Measurements from ENCODE around the gene NDUFA7. TPM values are rescaled to one million over a fixed set of nuclear protein-coding genes. Genes with fewer than 3 reads are reported as not detected.
"Not testable (repeated sequence)": the region's sequence is repeated elsewhere in the genome, so short reads cannot be mapped to it uniquely, and the experiment has no call there.

NDUFA7 gene
- total RNA-seq, 1 donor from 2014 or later: 28.4 TPM

DNA sequence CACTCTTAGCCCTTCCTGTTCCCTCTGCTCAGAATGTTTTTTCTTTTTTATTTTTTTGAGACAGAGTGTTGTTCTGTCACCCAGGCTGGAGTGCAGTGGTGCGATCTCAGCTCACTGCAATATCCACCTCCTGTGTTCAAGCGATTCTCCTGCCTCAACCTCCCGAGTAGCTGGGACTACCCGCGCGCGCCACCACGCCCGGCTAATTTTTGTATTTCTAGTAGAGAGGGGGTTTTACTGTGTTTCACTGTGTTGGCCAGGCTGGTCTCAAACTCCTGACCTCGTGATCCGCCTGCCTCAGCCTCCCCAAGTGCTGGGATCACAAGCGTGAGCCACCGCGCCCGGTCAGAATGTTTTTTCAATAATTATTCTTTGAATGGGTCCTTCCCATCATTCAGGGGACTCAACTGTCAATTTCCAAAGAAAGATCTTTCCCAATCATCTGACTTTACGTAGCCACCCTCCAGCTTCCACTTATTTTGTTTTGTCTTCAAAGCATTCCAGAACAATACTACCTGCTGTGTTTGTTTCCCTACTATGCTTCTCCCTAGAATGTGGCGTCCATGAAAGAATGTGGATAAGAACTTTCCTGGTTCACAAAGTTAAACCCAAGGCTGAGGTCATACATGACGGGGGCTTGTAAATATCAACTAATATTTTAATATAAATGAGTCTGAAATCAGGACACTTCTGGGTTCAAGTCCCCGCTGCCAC, 1.2 kb downstream of the NDUFA7 start:
- no peak for DNase-seq (ENCODE audit: low read depth in 2 of 2)

DNA sequence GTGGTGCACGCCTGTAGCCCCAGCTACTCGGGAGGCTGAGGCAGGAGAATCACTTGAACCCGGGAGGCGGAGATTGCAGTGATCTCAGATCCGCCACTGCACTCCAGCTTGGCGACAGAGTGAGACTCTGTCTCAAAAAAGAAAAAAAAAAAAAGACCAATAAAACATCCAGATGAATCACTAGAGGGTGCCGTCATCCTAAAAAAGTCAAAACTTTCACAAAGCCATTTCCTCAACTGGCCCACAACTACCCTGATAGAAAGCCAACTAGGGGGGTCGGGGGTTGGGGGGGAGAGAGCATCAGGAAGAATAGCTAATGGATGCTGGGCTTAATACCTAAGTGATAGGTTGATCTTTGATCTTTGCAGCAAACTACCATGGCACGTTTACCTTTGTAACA, 2.3 kb downstream of the NDUFA7 start:
- not testable (repeated sequence) for DNase-seq (ENCODE audit: low read depth in 2 of 2)

DNA sequence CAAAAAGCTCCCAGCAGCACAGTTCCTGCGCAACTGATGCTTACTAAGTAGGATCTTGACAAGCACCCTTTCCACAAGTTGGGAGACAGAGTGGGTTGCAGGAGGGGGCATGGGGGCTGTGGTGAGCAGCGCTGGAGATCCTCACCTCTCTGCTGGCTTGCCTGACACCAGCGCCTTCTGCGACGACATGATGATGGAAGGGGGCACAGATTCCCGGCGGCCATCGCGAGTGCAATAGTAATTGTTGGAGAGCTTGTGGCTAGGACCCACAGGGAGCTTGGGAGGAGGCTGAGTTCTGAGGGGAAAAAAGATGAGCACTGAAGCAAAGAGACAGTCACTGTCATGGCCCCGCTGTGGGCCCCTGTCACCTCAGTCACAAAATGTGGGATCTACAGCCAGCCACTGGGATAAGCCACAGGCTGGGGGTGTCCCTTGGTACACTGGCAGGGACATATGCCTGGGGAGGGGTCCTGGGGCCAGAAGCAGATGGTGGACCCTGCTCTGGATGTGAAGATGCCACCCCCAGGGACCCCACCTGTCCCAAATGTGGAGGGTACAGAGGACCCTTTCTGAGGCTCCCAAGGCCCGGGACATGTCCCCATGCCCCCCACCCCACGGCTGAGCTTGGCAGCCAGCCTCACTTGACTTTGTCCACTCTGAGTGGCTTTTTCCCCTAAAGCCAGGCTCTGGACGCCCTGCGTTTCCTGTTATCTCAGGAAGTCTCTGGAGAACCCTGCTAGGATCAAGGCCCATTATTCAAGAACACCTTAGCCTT, 4.6 kb downstream of the NDUFA7 start:
- DNase-seq (ENCODE audit: low read depth in 2 of 2): no peak

DNA sequence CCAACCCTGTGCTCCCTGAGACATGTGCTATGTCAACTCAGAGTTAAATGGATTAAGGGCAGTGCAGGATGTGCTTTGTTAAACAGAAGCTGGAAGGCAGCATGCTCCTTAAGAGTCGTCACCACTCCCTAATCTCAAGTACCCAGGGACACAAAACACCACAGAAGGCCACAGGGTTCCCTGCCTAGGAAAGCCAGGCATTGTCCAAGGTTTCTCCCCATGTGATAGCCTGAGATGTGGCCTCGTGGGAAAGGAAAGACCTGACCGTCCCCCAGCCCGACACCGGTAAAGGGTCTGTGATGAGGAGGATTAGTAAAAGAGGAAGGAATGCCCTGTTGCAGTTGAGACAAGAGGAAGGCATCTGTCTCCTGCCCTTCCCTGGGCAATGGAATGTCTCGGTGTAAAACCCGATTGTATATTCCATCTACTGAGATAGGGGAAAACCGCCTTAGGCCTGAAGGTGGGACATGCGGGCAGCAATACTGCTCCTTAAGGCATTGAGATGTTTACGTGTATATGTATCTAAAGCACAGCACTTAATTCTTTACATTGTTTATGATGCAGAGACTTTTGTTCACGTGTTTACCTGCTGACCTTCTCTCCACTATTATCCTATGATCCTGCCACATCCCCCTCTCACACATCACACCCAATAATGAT, 6.1 kb downstream of the NDUFA7 start:
- DNase-seq (ENCODE audit: low read depth in 2 of 2): not testable (repeated sequence)

DNA sequence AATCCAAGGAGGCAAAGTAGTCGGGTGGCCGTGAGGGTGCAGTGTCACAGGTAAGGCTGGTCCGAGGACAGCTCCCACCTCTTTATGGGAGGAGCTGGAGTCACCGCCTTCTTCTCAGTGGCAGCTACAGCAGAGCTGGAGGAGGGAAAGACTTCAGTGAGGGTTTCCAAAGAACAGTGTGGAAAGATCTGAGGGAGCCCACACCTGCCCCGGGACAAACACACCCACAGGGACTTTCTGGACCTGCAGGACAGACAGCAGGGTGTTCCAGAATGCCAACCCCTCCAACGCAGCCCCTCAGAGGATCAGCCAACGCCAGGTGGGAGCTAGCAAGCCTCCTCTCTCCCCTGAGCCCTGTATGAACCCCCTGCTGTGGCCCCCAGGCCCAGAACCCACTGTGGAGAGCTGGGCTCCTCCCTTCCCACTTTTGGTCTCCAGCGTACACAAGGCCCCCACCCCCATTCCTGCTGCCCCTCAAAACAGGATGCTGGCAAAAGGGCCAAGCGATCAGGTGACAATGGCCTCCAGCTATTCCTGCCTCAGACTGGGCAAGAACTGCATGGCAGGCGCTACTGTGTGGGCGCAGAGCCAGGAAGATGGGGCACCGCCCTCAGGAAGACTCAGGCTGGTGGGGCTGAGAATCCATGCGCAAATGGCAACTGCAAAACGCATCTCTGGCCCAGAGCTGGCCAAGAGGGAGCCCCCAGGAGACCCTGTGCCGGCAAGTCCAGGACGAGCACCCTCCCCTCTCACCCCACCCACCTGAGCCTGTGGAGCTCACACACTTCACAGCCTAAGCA, 9.5 kb downstream of the NDUFA7 start:
- peak in 1 of 2 donors; percentile 43 for DNase-seq (ENCODE audit: low read depth in 2 of 2)

DNA sequence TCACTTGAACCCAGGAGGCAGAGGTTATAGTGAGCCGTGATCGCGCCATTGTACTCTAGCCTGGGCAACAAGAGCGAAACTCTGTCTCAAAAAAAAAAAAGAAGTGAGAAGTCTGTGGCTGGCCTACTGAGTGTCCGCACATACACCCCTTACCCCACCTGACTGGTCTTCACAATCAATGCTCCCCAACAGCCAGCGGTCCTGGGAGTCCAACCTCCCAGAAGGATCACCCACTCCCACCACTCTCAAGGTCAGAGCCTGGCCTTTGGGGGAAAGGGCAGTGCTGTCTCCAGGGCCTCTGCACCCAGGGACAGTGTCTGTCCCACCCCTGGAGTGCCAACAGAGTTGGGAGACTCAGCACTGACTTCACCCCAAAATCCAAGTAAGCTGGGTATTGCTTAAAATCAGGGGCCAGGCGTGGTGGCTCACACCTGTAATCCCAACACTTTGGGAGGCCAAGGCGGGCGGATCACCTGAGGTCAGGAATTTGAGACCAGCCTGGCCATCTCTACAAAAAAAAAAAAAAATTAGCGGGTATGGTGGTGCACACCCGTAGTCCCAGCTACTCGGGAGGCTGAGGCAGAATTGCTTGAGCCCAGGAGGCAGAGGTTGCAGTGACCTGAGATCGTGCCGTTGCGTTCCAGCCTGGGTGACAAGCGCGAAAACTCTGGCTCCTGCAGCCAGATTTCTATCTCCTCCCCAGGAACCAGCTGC, 10.7 kb downstream of the NDUFA7 start:
- DNase-seq (ENCODE audit: low read depth in 2 of 2): no peak

DNA sequence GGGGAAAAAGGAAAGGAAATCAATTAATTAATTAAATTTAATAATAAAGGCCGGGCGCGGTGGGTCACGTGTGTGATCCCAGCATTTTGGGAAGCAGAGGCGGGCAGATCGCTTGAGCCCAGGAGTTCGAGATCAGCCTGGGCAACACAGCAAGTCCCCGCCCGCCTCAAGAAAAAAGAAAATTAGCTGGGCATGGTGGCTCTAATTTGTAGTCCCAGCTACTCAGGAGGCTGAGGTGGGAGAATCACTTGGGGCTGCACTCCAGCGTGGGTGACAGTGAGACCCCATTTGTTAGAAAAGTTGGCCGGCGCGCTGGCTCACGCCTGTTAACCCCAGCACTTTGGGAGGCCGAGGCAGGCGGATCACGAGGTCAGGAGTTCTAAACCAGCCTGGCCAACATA, 12.3 kb downstream of the NDUFA7 start:
- DNase-seq (ENCODE audit: low read depth in 2 of 2): no peak

DNA sequence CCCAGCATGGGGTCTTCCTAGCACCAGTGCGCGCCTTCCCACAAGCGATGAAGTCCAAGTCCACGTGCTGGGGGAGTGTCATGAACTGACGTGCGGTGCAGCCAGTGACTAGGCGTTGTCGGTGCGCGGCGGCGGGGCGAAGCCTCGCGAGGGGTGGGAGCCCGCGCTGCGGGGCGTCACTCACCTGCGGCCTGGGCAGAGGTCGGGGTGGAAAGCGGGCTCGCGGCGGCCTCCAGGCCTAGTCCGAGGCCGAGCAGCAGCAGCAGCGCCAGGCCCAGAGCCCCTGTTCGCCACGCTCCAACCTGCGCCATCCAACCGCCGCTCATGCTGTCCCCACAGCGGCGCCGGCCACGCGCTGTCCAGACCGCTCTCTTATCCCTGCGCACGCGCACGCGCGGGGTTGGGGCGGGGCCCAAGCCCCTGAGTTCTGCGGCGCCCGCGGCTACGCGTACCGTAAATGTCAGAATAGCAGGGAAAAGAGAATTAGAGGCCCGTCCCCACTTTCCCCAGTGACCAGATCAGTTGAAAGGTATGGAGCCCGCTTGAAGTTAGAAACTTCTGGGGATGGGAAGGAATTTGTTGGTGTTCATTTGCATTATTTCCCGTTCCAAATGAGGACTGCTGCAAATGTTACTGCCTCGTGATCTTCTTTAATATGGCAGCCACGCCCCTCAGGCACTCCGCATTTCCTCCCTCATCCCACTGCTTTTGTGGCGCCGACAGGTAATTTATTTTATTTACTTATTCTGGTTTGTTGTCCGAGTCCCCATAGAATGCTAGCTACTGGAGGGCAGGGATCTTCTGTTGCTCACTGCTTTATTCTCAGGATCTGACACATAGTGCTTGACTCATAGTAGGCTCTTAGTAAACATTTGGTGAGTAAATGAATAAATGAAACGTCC, 13.0 kb downstream of the NDUFA7 start, which contains the start of gene CD320:
Gene CD320, minus strand, starts transcription at position 394 of the 902 bp plus-strand sequence. Its CDS starts 68 bp downstream, at position 326.
- DNase-seq (ENCODE audit: low read depth in 2 of 2): peak; percentile 91 to 93

DNA sequence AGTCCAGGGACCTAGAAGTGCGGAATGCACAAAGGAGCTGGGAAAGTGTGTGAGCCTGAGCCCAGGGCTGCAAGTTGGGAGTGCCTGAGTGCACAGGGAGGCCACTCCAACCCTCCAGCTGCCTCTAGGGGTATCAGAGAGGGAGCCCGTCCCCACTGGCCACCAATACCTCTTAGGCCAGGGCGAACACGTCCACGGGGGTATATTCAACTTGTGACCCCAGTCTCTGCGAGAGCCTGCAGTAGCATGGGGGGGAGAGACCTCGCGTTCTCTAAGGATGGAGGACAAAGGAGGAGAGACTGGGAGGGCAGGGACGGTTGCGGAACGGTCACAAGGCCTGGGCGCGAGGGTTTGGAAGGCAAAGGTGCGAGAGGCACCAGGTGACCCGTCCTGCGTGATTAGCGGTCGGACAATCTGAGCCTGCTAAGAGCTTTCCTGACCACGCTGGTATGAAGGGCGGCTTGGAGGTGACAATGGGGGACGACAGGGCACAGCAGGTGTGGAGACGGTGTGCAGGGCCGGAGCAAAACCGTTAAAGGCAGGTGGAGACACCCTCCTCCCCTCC, 13.7 kb downstream of the NDUFA7 start:
- DNase-seq (ENCODE audit: low read depth in 2 of 2): no peak

DNA sequence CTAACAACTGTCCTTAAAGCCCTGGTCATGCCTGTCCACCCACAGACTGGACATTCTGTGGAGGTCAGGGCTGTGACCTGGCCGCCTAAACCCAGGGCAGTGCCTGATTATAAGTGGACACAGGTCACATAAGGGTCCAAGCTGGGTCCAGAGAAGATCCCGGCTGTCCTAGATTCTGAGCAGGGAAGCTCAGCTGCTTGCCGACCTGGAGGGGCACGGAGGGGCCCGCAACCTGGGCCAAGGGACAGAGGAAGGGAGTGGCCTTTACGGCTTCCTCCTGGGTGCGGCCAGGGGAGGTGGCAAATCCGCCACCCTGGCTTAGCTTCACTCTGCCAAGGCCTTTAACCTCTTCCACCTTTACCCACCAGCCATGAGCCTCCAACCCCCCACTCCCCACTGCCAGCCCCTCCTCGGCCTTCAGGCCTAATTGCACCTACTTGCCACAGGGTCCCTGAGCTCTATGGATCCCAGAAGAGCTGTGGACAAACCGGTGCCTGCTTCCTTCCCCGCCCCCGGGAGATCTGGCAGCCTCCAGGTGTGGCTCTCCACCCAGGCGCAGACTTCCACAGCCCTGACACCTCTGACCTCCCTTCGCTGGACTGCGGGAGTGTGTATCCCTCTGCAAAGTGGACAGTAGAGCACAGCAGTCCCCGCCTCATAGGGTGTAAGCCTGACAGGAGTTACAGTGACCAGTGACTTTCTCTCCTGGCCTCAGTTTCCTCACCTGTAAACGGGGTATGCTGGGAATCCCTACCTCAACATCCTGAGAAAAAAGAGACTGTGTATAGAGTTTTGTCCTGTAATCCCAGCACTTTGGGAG, 14.7 kb downstream of the NDUFA7 start:
- DNase-seq (ENCODE audit: low read depth in 2 of 2): no peak

DNA sequence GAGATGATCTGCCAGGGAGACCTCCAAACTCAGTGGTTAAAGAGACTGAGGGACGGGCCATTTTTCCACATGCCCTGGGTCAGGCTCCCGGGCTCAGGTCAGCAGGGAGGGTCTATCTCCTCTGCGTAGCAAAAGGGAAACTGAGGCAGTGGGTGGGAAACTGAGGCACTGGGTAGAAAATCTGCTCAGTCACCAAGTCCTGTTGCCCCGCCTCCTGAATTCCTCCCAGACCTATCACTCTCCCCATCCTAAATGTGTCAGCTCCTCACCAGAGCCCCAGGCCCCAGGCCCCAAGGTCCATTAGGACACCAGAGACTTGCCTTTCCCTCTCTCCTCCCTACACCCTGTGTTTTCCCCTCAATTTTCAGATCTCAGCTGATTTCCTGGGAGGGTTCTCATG, 15.4 kb downstream of the NDUFA7 start:
- no peak for DNase-seq (ENCODE audit: low read depth in 2 of 2)

DNA sequence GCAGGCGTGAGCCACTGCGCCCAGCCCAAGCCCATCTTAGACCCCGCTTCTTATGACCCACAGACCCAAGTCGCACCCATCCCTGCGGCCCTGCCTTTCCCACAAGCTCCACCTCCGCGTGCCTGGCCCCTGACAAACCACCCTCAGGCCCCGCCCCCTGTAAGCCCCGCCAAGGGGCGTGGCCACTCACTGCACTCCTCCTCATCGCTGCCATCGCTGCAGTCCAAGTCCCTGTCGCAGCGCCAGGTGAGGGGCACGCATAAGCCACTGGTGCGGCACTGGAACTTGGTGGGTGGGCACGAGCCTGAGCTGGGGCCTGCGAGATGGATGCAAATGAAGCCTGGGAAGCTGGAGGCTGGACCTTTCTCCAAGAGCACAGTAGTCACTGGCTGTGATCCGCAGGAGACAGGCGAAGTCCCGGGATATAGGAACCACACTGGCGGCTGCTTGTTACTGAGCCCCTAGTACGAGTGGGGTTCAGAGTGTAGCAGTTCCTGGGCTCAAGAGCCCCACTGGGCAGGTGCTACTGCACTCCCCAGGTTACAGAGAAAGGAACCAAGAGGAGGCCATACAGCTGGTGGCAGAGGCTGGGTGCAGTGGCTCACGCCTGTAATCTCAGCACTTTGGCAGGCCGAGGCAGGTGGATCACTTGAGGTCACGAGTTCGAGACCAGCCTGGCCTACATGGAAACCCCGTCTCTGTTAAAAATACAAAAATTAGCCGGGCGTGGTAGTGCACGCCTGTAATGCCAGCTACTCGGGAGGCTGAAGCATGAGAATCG, 16.1 kb downstream of the NDUFA7 start:
- DNase-seq (ENCODE audit: low read depth in 2 of 2): no peak

DNA sequence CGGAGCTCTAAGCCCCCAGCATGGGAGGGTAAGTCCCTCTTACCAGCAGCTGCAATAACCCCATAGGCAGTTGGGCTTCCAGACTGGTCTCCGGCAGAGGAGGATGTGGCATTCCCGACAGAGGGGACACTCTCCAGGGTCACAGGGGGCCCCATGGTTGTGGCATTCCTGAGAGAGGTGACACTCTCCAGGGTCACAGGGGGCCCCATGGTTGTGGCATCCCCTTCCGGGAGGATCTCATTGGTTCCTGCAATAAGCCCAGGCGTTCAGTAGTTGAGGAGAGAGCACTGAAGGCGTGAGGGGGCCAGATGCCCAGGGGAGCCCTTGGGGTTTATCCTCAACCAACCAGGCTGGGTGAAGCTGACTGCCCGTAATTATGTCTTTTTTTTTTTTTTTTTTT, 18.4 kb downstream of the NDUFA7 start:
- no peak for DNase-seq (ENCODE audit: low read depth in 2 of 2)

DNA sequence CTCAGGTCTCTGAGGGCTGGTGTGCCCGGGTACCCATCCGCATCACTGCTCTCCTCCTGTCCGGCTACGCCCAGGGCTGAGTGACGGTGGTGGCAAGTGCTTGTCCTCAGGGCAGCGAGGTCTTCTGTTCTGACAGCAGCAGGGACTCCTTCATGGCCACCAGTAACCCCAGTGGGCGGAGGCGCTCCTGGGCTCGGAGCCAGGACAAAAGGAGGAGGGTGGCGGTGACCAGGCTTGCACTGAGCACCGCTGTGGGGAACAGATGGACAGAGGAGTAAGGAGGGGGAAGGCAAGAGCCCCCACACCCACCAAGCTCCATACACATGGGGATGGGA, 18.9 kb downstream of the NDUFA7 start:
- DNase-seq (ENCODE audit: low read depth in 2 of 2): no peak

DNA sequence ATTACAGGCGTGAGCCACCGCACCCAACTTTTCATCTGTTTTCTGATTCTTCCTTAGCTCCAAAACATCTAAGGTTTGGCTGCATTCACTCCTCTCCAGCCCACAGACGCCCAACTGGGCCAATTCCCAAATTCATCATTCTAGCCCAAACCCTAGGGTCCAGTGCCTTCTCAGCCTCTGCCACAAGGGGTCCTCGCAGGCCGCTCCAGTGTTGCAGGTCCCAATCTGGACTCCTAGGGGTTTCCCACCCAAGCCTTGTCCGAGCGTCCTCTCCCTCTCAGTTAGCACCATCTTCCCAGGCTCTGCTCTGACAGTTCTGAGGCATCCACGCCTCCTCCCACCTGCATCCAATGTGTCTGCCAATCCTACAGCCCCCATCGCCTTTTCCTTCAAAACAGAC, 29.8 kb downstream of the NDUFA7 start:
- not testable (repeated sequence) for DNase-seq (ENCODE audit: low read depth in 2 of 2)

DNA sequence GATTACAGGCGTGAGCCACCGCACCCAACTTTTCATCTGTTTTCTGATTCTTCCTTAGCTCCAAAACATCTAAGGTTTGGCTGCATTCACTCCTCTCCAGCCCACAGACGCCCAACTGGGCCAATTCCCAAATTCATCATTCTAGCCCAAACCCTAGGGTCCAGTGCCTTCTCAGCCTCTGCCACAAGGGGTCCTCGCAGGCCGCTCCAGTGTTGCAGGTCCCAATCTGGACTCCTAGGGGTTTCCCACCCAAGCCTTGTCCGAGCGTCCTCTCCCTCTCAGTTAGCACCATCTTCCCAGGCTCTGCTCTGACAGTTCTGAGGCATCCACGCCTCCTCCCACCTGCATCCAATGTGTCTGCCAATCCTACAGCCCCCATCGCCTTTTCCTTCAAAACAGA, 44.7 kb downstream of the NDUFA7 start:
- DNase-seq (ENCODE audit: low read depth in 2 of 2): not testable (repeated sequence)

DNA sequence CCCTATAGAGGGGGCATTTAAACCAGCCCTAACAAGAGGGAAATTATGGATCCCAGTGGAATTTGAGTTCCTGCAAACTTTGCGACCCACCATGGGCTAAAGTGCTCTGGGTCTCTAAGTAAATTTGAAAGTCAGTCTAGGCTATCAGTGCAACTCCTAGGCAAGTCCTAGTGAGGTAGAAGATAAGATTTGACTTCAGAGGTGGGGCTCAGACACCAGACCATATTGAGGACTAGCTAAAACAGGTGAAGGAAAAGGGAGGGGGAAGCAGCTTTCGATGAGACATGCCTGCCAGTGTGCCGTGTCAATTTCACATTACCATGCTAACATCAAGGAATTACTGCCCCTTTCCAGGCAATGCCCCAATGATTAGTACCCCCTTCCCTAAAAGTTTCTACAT, 51.5 kb downstream of the NDUFA7 start:
- DNase-seq (ENCODE audit: low read depth in 2 of 2): no peak

DNA sequence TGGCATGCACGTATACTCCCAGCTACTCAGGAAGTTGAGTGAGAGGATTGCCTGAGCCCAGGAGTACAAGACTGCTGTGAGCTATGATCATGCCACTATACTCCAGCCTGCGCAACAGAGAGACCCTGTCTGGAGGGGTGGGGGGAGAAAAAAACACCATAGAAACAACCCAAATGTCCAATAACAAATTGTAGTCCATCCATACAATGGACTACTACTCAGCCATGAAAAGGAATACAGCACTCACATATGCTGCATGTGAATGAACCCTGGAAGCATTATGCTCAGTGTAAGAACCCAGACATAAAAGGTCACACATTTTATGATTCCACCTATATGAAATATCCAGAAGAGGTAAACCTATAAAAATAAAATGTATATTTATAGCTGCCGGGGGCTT, 55.3 kb downstream of the NDUFA7 start:
- DNase-seq (ENCODE audit: low read depth in 2 of 2): no peak

Measured in lung microvascular endothelial cell (primary cell).